Measurements from ENCODE around the gene ARSG. TPM values are rescaled to one million over a fixed set of nuclear protein-coding genes. Genes with fewer than 3 reads are reported as not detected.

Gene ARSG
- total and polyA plus RNA-seq, 2 of the 13 experiments (the other 11 are each of a cell fraction or from before 2014, with no cell fraction given), result 3.7 to 15.2 TPM

- H3K27ac ChIP-seq (ENCODE audit: extremely low read length, insufficient read depth, low read length), result peak overlapping the region; percentile 23
- 47% methylated on average over 5 of the region's 5 CpGs for WGBS (ENCODE audit: low lambda C conversion rate)
- H3K4me3 ChIP-seq (replicated peaks in 1 of 3; ENCODE audit: insufficient read depth in 1 of 3, low read depth in 2 of 3, low read length in 3 of 3), result no peak overlapping the region
- CTCF ChIA-PET (ENCODE audit: low intra/inter-chr PET ratio, low total read pairs), result no interaction called here
- no peak; the same call in 2 of the 3 replicates for ATAC-seq
- peak overlapping the region; percentile 23 for H3K4me2 ChIP-seq (ENCODE audit: low read depth, low read length)
- H4K20me1 ChIP-seq (ENCODE audit: insufficient read depth, low read length), result no peaks in the 10 kb centered on the region
- peaks cover 5 to 27% of the 10 kb centered on the region in 2 experiments for H3K36me3 ChIP-seq (replicated peaks in 1 of 2; ENCODE audit: control insufficient read depth in 1 of 2, insufficient read depth in 2 of 2, low read length in 2 of 2)
- no peak overlapping the region for H3K9ac ChIP-seq (ENCODE audit: insufficient read depth, low read depth, low read length)
- no peaks in the 10 kb centered on the region for H3K27me3 ChIP-seq (ENCODE audit: control insufficient read depth in 1 of 2, insufficient read depth in 2 of 2, low read length in 2 of 2)
- H3K4me1 ChIP-seq (ENCODE audit: insufficient read depth, low read length), result peaks cover 62% of the 10 kb centered on the region
- no TSS peak for BruUV-seq (replicated peaks)
- FAIRE-seq, result no peak
- H3K9me3 ChIP-seq (ENCODE audit: low read length), result no peaks in the 10 kb centered on the region
- POLR2A ChIA-PET, result no interaction called here
- intact Hi-C loops (cut with micrococcal nuclease; ENCODE audit: unreplicated experiment) (loop anchor here (10.0 kb wide), 1 partner anchor 417 kb away; the partner anchor contains the start of gene KPNA2), in situ Hi-C loops (cut with HindIII; ENCODE audit: extremely low pct_ligation_motif_present, low pct_unique_long_range_greater_than_20kb) (loop anchor here (10.0 kb wide), 2 partner anchors 313 to 477 kb away; no protein-coding TSS in a partner anchor)
- peaks cover 5% of the 10 kb centered on the region for H3K79me2 ChIP-seq (ENCODE audit: insufficient read depth, low read length)
- peak; percentile 61 for DNase-seq (ENCODE audit: low spot score)
- no peak overlapping the region for H2AFZ ChIP-seq (ENCODE audit: low read length)
- TF ChIP-seq ZNF607 (CRISPR knock-in tag; IDR thresholded peaks at IDR 0.05; ENCODE audit: borderline replicate concordance), result no peak
- no peak for TF ChIP-seq MBNL3 (CRISPR knock-in tag; conservative IDR thresholded peaks at IDR 0.05)
- no peak for TF ChIP-seq DZIP1 (CRISPR knock-in tag; IDR thresholded peaks at IDR 0.05)
- no peak for TF ChIP-seq ZFX (CRISPR knock-in tag; IDR thresholded peaks at IDR 0.05; ENCODE audit: low read depth)
- TF ChIP-seq KLF11 (CRISPR knock-in tag; IDR thresholded peaks at IDR 0.05), result no peak
- peak; percentile 68 for TF ChIP-seq PAXIP1 (CRISPR knock-in tag; conservative IDR thresholded peaks at IDR 0.05)
- 0 out of 2 replicates have a peak, but pooled peaks have one; percentile 15 for TF ChIP-seq ZSCAN30 (CRISPR knock-in tag; IDR thresholded peaks at IDR 0.05)
- no peak for TF ChIP-seq IRF2 (CRISPR knock-in tag; IDR thresholded peaks at IDR 0.05)
- peak; percentile 16; the same call in 1 of the 2 replicates for TF ChIP-seq GFI1 (CRISPR knock-in tag; IDR thresholded peaks at IDR 0.05; ENCODE audit: borderline replicate concordance)
- no peak for TF ChIP-seq SMARCE1 (IDR thresholded peaks at IDR 0.05; ENCODE audit: borderline replicate concordance)
- no peak for TF ChIP-seq PAX8 (CRISPR knock-in tag; IDR thresholded peaks at IDR 0.05; ENCODE audit: borderline replicate concordance)
These were observed 160.5 kb downstream of the ARSG start for GRCh38 chr17:68451670-68452354.
